Right atrium auricular region (tissue), 2 donors: ENCODE data around the gene EMILIN2. TPM values are rescaled to one million over a fixed set of nuclear protein-coding genes. Genes with fewer than 3 reads are reported as not detected.

Experiments used
- DNase-seq: peaks from one replicate; pipeline ENCODE4 v3.0.0-alpha.2; 2019; ENCODE audit warnings: low spot score
- H3K27ac ChIP-seq, 2 donors: fragments of 200-600 bp; sonication (generic); 1 replicate in 1 of 2; 2 replicates in 1 of 2; pipeline ENCODE4 v1.5.1; 2016 to 2019
- H3K27me3 ChIP-seq, 2 donors: fragments of 200-600 bp; sonication (generic); one replicate each; pipeline versions ENCODE4 v1.5.1 to v1.6.0; 2017 to 2019
- H3K36me3 ChIP-seq: fragments of 200-600 bp; sonication (generic); one replicate; pipeline ENCODE4 v1.5.1; 2016
- H3K4me1 ChIP-seq, 2 donors: fragments of 200-600 bp; sonication (generic); one replicate each; pipeline versions ENCODE4 v1.5.1 to v1.6.0; 2017 to 2019
- H3K4me3 ChIP-seq, 2 donors: fragments of 200-600 bp; sonication (generic); 1 replicate in 1 of 2; 2 replicates in 1 of 2; pipeline ENCODE4 v1.5.1; 2017 to 2019; ENCODE audit warnings: mild to moderate bottlenecking in 1 of 2, moderate library complexity in 1 of 2
- H3K9me3 ChIP-seq, 2 donors: fragments of 200-600 bp; sonication (generic); one replicate each; pipeline ENCODE4 v1.5.1; 2019
- total RNA-seq, 2 donors: library from RNA; depleted of rRNA; stranded (reverse); fragments of >200 nt; gene quantifications; one replicate each; pipeline ENCODE4 v1.1.0, GENCODE V29; 2016
- TF ChIP-seq, protein P1 (sequence below), 2 donors: fragments of 200-600 bp; sonication (generic); IDR thresholded peaks; one replicate each; pipeline ENCODE4 v1.5.1; 2019; ENCODE audit warnings: antibody characterized with exemption in 2 of 2

The EMILIN2 gene
- total RNA-seq, 2 donors from 2014 or later = 6.9 to 13.2 TPM

DNA sequence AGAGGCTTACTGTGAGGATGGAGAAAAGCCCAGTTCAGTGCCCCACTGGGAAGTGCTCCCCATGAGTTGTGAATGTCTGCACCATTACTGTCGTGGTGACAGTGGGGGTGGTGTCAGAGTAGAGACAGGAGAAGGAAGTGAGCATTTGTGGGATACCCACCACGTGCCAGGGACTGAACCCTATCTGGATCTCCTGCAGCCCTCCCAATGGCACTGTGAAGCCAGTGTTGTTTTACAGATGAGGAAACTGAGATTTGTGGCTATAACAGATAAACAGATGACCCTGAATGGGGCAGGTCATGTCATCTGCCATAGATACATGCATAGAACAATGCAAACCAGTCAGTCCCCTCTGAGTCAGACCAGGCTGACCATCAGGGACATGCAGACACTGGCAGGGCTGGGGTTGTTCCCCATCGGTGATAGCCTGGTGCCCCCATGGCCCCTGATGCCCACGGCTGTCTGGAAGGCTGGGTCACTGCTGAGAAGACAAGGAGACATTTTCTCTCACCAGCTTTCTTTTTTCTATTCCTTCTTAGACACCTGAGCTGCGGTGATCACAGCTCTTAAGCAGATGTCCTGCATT is 60.8 kb downstream of the EMILIN2 start:
- DNase-seq = no peak
- TF ChIP-seq, protein P1, sequence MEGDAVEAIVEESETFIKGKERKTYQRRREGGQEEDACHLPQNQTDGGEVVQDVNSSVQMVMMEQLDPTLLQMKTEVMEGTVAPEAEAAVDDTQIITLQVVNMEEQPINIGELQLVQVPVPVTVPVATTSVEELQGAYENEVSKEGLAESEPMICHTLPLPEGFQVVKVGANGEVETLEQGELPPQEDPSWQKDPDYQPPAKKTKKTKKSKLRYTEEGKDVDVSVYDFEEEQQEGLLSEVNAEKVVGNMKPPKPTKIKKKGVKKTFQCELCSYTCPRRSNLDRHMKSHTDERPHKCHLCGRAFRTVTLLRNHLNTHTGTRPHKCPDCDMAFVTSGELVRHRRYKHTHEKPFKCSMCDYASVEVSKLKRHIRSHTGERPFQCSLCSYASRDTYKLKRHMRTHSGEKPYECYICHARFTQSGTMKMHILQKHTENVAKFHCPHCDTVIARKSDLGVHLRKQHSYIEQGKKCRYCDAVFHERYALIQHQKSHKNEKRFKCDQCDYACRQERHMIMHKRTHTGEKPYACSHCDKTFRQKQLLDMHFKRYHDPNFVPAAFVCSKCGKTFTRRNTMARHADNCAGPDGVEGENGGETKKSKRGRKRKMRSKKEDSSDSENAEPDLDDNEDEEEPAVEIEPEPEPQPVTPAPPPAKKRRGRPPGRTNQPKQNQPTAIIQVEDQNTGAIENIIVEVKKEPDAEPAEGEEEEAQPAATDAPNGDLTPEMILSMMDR (IDR thresholded peaks at IDR 0.05) = no peak
- H3K27ac ChIP-seq = no peak overlapping the region
- H3K4me3 ChIP-seq = peak overlapping the region in 1 of 2 donors; percentile 44
- H3K4me1 ChIP-seq = peaks cover 0 to 40% of the 10 kb centered on the region in 2 donors
- H3K36me3 ChIP-seq = no peaks in the 10 kb centered on the region
- H3K27me3 ChIP-seq = no peaks in the 10 kb centered on the region
- H3K9me3 ChIP-seq = no peaks in the 10 kb centered on the region

DNA sequence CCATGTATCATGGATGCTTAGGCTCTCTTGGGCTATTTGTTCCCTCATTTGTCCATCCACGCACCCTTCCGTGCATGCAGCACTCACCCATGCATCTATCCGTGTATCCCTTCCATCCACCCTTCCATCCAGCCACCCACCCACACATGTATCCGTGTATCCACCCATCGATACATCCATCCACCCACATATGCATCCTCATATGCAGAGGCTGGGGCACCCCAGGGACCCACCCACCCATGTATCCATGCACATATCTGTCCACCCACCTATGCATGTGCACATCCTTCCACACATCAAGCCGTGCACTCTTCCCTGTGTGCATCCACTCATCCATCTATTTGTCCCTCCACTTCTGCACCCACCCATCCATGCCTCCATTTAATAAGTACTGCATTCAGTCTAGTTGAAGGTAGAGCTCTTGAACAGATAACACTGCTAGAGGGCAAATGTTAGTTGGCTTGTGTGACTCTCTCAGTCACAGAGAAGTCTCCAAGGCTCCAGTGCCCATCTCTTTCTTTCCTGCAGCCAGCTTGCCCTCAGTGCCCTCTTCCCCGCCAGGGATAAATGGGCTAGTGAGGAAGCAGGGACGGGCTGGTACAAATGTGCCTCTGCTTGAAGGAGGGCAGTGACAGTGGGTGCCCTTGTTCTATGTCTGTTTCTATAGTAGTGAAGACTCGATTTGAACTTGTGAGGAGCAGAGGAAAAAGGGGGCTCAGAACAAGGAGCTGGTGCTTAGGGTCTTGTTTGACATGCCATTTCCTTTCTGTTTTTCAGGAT is 61.5 kb downstream of the EMILIN2 start:
- Histone ChIP-seq H3K4me1 (peaks cover 0 to 33% of the 10 kb centered on the region in 2 donors), H3K9me3 (no peaks in the 10 kb centered on the region), H3K27ac (no peak overlapping the region), H3K27me3 (no peaks in the 10 kb centered on the region), H3K36me3 (peaks cover 2% of the 10 kb centered on the region), H3K4me3 (no peak overlapping the region)
- TF ChIP-seq, protein P1 (IDR thresholded peaks at IDR 0.05) = no peak
- peak; percentile 52 for DNase-seq

DNA sequence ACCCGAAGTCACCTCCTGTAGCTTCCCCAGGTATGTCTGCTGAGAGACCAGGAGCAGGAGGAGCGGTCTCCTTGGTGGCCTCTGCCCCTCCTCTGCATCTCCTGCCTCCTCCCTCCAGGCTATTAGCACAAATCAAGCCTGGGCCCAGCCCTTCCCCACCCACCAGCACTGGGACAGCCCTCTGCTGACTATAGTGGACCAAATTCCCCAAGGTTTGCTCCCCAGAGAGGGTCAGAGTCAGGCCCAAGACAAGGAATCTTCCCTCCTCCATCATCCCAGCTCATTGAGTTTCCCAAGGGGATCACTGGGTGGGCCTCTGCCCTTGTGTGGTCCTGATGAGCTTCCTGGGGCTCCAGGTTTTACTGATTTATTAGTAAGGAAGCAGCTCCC is 62.1 kb downstream of the EMILIN2 start:
- H3K36me3 ChIP-seq = peaks cover 8% of the 10 kb centered on the region
- no peaks in the 10 kb centered on the region for H3K9me3 ChIP-seq
- H3K4me3 ChIP-seq = no peak overlapping the region
- no peak overlapping the region for H3K27ac ChIP-seq
- TF ChIP-seq, protein P1 (IDR thresholded peaks at IDR 0.05) = no peak
- peaks cover 0 to 27% of the 10 kb centered on the region in 2 donors for H3K4me1 ChIP-seq
- no peaks in the 10 kb centered on the region for H3K27me3 ChIP-seq
- peak; percentile 53 for DNase-seq

DNA sequence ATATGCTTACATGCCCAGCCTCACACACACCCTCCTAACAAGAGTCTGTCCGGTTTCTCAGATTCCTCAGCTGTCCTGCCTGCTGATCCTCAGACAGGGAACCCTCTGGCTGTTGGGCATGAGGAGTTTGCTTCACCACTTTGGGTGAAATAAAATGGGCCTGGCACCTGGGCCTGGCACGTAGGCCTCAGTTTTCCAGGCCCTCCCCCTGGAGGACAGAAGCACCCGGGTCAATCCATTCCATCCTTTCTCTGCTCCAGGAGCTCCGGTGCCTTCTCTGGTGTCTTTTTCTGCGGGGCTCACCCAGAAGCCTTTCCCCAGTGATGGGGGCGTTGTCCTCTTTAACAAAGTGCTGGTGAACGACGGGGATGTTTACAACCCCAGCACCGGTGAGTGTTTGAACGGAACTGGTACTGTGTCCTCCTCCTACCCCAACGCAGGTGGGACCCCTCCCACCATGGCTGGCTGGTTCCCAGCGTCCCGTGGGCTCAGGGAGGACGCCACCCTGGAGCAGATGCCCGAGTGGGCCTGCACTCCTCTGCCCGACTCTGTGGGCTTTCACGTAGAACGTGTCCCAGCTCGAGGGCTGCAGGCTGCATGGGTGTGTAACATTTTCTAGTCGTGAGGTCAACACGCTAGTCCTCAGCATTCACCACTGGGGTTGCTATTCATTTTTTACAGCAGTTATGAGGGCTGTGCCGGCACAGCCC is 62.8 kb downstream of the EMILIN2 start:
- Histone ChIP-seq H3K4me3 (no peak overlapping the region), H3K9me3 (no peaks in the 10 kb centered on the region), H3K27me3 (no peaks in the 10 kb centered on the region), H3K27ac (no peak overlapping the region), H3K4me1 (peaks cover 0 to 27% of the 10 kb centered on the region in 2 donors), H3K36me3 (peaks cover 13% of the 10 kb centered on the region)
- peak; percentile 52 for DNase-seq
- TF ChIP-seq, protein P1 (IDR thresholded peaks at IDR 0.05) = no peak

DNA sequence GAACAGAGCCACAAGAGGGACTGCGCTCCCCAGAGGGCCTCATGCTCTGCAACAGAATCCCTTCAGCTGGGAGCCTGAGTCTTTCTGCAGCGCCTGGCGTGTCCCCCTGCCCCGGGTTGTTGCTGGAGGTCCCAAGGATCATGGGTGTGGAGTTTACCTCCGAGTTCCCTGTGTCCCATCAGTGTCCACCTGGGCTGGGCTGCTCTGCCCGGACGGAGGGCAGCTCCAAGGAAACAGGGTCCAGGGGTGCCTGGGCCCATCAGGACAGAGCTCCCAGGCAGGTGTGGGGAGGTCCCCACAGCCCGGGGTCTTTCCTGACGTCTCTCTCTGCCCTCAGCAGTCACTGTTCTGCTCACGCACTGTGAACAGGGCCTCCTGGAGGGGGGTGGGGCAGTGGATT is 63.5 kb downstream of the EMILIN2 start:
- Histone ChIP-seq H3K27me3 (no peaks in the 10 kb centered on the region), H3K36me3 (peaks cover 13% of the 10 kb centered on the region)
- TF ChIP-seq, protein P1 (IDR thresholded peaks at IDR 0.05) = no peak

More for the DNA sequence above, 63.5 kb downstream of the EMILIN2 start:
- no peaks in the 10 kb centered on the region for H3K9me3 ChIP-seq
- H3K4me1 ChIP-seq = peaks cover 0 to 27% of the 10 kb centered on the region in 2 donors
- no peak overlapping the region for H3K4me3 ChIP-seq
- DNase-seq = no peak
- no peak overlapping the region for H3K27ac ChIP-seq
